Effector memory CD8-positive, alpha-beta T cell (primary cell): ENCODE measurements around the gene CMTM6.

Experiments used
- ATAC-seq: fragments of 150-1000 bp; cut with Tn5 transposase; replicated peaks from 2 replicates; pipeline ENCODE4 v1.10.0; 2021; ENCODE audit warnings: mild to moderate bottlenecking, moderate library complexity
- DNase-seq, 3 experiments: peaks; one replicate each; pipeline ENCODE4 v3.0.0; 2021
- H3K27ac Mint-ChIP-seq, 2 donors: one replicate each; pipeline ENCODE4 v1.8.0; 2022; ENCODE audit warnings: mild to moderate bottlenecking in 2 of 2, mixed read lengths in 2 of 2, moderate library complexity in 2 of 2
- H3K27me3 Mint-ChIP-seq, 2 donors: one replicate each; pipeline ENCODE4 v1.8.0; 2022; ENCODE audit warnings: mixed read lengths in 2 of 2
- H3K36me3 Mint-ChIP-seq: one replicate; pipeline ENCODE4 v1.8.0; 2022; ENCODE audit warnings: mild to moderate bottlenecking, moderate library complexity, mixed read lengths; ENCODE audit not compliant: insufficient read depth
- H3K4me1 Mint-ChIP-seq, 2 donors: one replicate each; pipeline ENCODE4 v1.8.0; 2022; ENCODE audit warnings: low read depth in 2 of 2, mixed read lengths in 2 of 2
- H3K4me3 Mint-ChIP-seq, 2 donors: one replicate each; pipeline ENCODE4 v1.8.0; 2022; ENCODE audit warnings: mild to moderate bottlenecking in 2 of 2, mixed read lengths in 2 of 2, moderate library complexity in 2 of 2
- H3K9me3 Mint-ChIP-seq, 2 donors: one replicate each; pipeline ENCODE4 v1.8.0; 2022; ENCODE audit warnings: mixed read lengths in 2 of 2

The CMTM6 gene

GRCh38 chr3:32511005-32511404 is 8.4 kb upstream of the CMTM6 start:
- Mint-ChIP-seq H3K4me1 (no peaks in the 10 kb centered on the region), H3K27ac (no peak overlapping the region), H3K4me3 (no peak overlapping the region), H3K27me3 (no peaks in the 10 kb centered on the region), H3K36me3 (no peaks in the 10 kb centered on the region), H3K9me3 (no peaks in the 10 kb centered on the region)
- ATAC-seq (no peak), DNase-seq (no peak)

- Mint-ChIP-seq H3K4me1 (no peaks in the 10 kb centered on the region), H3K36me3 (no peaks in the 10 kb centered on the region), H3K9me3 (no peaks in the 10 kb centered on the region), H3K4me3 (no peak overlapping the region), H3K27me3 (no peaks in the 10 kb centered on the region), H3K27ac (no peak overlapping the region)
- DNase-seq, result peak; percentile 53 to 62 (median 56)
- ATAC-seq, result peak; percentile 90
Observed at GRCh38 chr3:32510075-32510724, 7.5 kb upstream of the CMTM6 start.

- no peaks in the 10 kb centered on the region for H3K4me1 Mint-ChIP-seq
- DNase-seq (no peak), ATAC-seq (no peak)
- no peaks in the 10 kb centered on the region for H3K27me3 Mint-ChIP-seq
- no peaks in the 10 kb centered on the region for H3K36me3 Mint-ChIP-seq
- no peak overlapping the region for H3K27ac Mint-ChIP-seq
- H3K9me3 Mint-ChIP-seq, result no peaks in the 10 kb centered on the region
- H3K4me3 Mint-ChIP-seq, result no peak overlapping the region
Observed at GRCh38 chr3:32508711-32509110, 6.1 kb upstream of the CMTM6 start.

- ATAC-seq, result no peak
- Mint-ChIP-seq H3K4me3 (no peak overlapping the region), H3K27me3 (no peaks in the 10 kb centered on the region), H3K36me3 (peaks cover 11% of the 10 kb centered on the region), H3K9me3 (no peaks in the 10 kb centered on the region), H3K4me1 (peaks cover 8 to 11% of the 10 kb centered on the region in 2 donors), H3K27ac (no peak overlapping the region)
- no peak for DNase-seq
Observed at GRCh38 chr3:32506466-32506865, 3.8 kb upstream of the CMTM6 start.

- no peak for DNase-seq
- Mint-ChIP-seq H3K27me3 (no peaks in the 10 kb centered on the region), H3K9me3 (no peaks in the 10 kb centered on the region), H3K36me3 (peaks cover 20% of the 10 kb centered on the region), H3K4me3 (peak overlapping the region; percentile 76 to 94), H3K27ac (peak overlapping the region; percentile 87 to 94), H3K4me1 (peaks cover 19 to 37% of the 10 kb centered on the region in 2 donors)
- peak; percentile 21 for ATAC-seq
Observed at GRCh38 chr3:32502946-32503286, 264 bp upstream of the CMTM6 start.

- peak overlapping the region; percentile 76 to 94 for H3K4me3 Mint-ChIP-seq
- no peaks in the 10 kb centered on the region for H3K9me3 Mint-ChIP-seq
- DNase-seq, result no peak
- H3K36me3 Mint-ChIP-seq, result peaks cover 20% of the 10 kb centered on the region
- H3K4me1 Mint-ChIP-seq, result peaks cover 20 to 43% of the 10 kb centered on the region in 2 donors
- peak; percentile 0 for ATAC-seq
- no peaks in the 10 kb centered on the region for H3K27me3 Mint-ChIP-seq
- peak overlapping the region; percentile 87 to 94 for H3K27ac Mint-ChIP-seq
Observed at GRCh38 chr3:32501783-32502117, 902 bp downstream of the CMTM6 start.

GRCh38 chr3:32500880-32501782 is 1.5 kb downstream of the CMTM6 start:
- peak overlapping the region; percentile 76 to 94 for H3K4me3 Mint-ChIP-seq
- H3K36me3 Mint-ChIP-seq, result peaks cover 20% of the 10 kb centered on the region
- DNase-seq (no peak), ATAC-seq (no peak)
- H3K4me1 Mint-ChIP-seq, result peaks cover 22 to 48% of the 10 kb centered on the region in 2 donors
- H3K9me3 Mint-ChIP-seq, result no peaks in the 10 kb centered on the region
- H3K27ac Mint-ChIP-seq, result peak overlapping the region; percentile 87 to 94
- H3K27me3 Mint-ChIP-seq, result no peaks in the 10 kb centered on the region

GRCh38 chr3:32500231-32500630 is 2.4 kb downstream of the CMTM6 start:
- H3K27me3 Mint-ChIP-seq, result no peaks in the 10 kb centered on the region
- DNase-seq (no peak), ATAC-seq (no peak)
- H3K4me3 Mint-ChIP-seq, result peak overlapping the region in 1 of 2 donors; percentile 76
- peaks cover 20% of the 10 kb centered on the region for H3K36me3 Mint-ChIP-seq
- no peaks in the 10 kb centered on the region for H3K9me3 Mint-ChIP-seq
- peaks cover 24 to 52% of the 10 kb centered on the region in 2 donors for H3K4me1 Mint-ChIP-seq
- H3K27ac Mint-ChIP-seq, result peak overlapping the region; percentile 87 to 94

- Mint-ChIP-seq H3K27ac (peak overlapping the region in 1 of 2 donors; percentile 23), H3K27me3 (no peaks in the 10 kb centered on the region), H3K4me3 (no peak overlapping the region), H3K36me3 (peaks cover 20% of the 10 kb centered on the region), H3K9me3 (no peaks in the 10 kb centered on the region), H3K4me1 (peaks cover 24 to 52% of the 10 kb centered on the region in 2 donors)
- DNase-seq (no peak), ATAC-seq (no peak)
Observed at GRCh38 chr3:32499585-32499984, 3.1 kb downstream of the CMTM6 start.

GRCh38 chr3:32498992-32499391 is 3.7 kb downstream of the CMTM6 start:
- Mint-ChIP-seq H3K36me3 (peaks cover 20% of the 10 kb centered on the region), H3K27ac (no peak overlapping the region), H3K4me1 (peaks cover 24 to 52% of the 10 kb centered on the region in 2 donors), H3K9me3 (no peaks in the 10 kb centered on the region), H3K27me3 (no peaks in the 10 kb centered on the region), H3K4me3 (no peak overlapping the region)
- DNase-seq (no peak), ATAC-seq (no peak)

- H3K27ac Mint-ChIP-seq, result no peak overlapping the region
- peaks cover 20% of the 10 kb centered on the region for H3K36me3 Mint-ChIP-seq
- H3K4me1 Mint-ChIP-seq, result peaks cover 24 to 52% of the 10 kb centered on the region in 2 donors
- no peaks in the 10 kb centered on the region for H3K27me3 Mint-ChIP-seq
- H3K4me3 Mint-ChIP-seq, result no peak overlapping the region
- ATAC-seq, result no peak
- DNase-seq, result no peak
- H3K9me3 Mint-ChIP-seq, result no peaks in the 10 kb centered on the region
Observed at GRCh38 chr3:32498252-32498651, 4.4 kb downstream of the CMTM6 start.

GRCh38 chr3:32495609-32496008 is 7.0 kb downstream of the CMTM6 start:
- ATAC-seq (no peak), DNase-seq (no peak)
- no peaks in the 10 kb centered on the region for H3K27me3 Mint-ChIP-seq
- no peaks in the 10 kb centered on the region for H3K9me3 Mint-ChIP-seq
- peaks cover 11 to 32% of the 10 kb centered on the region in 2 donors for H3K4me1 Mint-ChIP-seq
- no peak overlapping the region for H3K4me3 Mint-ChIP-seq
- peaks cover 3% of the 10 kb centered on the region for H3K36me3 Mint-ChIP-seq
- H3K27ac Mint-ChIP-seq, result no peak overlapping the region

- peaks cover 10 to 27% of the 10 kb centered on the region in 2 donors for H3K4me1 Mint-ChIP-seq
- H3K27me3 Mint-ChIP-seq, result no peaks in the 10 kb centered on the region
- no peak overlapping the region for H3K4me3 Mint-ChIP-seq
- H3K9me3 Mint-ChIP-seq, result no peaks in the 10 kb centered on the region
- H3K36me3 Mint-ChIP-seq, result peaks cover 1% of the 10 kb centered on the region
- no peak overlapping the region for H3K27ac Mint-ChIP-seq
- ATAC-seq (no peak), DNase-seq (no peak)
Observed at GRCh38 chr3:32495085-32495484, 7.6 kb downstream of the CMTM6 start.
